Urothelium cell line (cell line): ENCODE measurements around the gene GTPBP1.

ENCODE experiments used
- DNase-seq: peaks from one replicate; pipeline ENCODE4 v3.0.0; 2011; ENCODE audit warnings: low spot score, mixed read lengths
- FAIRE-seq: peaks from 2 replicates; lab custom pipeline; 2011; peaks lifted over from hg19 to GRCh38; lab: Jason Lieb, UNC

The GTPBP1 gene

DNA sequence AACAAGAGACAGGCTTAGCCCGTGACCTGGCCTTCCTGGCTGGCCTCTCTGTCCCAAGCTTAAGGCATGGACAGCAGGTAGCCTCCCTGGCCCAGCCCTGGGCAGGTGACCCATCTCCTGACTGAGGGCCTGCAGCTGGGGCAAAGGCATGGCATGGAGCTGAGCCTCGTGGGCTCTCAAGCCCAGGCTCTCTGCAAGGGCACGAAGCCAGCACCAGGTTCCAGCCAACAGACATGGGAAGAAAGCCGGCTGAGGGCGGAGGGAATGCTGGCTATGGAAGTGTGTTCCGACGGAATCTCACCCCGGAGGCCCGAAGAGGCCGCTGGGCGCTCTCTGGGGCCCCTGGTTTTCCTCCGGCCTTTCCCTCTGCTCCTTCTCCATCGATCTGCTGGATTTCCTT, 75.3 kb downstream of the GTPBP1 start:
- no peak for DNase-seq
- FAIRE-seq: no peak

DNA sequence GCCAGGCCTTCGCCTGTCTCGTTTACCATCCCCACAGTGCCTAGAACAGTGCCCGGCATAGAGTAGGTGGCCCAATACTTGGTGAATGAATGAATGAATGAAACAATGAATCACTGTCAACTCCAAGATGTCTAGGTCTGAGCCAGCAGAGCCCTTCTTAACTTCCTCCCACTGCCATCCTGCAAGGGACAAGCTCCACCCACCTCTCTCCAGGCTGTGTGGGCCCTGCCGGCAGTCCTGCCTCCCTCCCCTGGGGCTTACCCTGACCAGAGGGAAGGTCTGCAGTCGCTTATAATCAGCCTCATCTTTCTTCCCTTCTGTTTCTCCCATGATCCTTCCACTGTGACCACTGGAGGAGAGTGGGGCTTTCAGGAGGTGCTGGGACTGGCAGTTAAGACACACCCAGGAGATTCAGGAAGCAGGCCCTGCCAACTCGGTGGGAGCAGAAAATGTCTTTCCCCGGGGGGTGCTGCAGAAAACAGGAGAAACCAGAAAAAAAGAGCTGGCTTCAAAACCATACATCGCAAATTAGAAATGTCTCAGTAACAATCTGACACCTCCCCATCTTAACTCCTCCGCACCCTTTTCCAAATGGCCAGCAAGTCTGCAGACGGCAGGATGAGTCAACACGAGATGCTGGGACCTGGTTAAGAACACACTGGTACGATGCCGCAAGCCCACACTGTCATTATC, 76.8 kb downstream of the GTPBP1 start:
- DNase-seq (no peak), FAIRE-seq (peak; percentile 86)
